PFSK-1 (cell line): Measurements from ENCODE around the gene FAM3C.

Experiments
- FOXP2 ChIP-seq: optimal IDR thresholded peaks from 2 replicates; pipeline ENCODE3; 2011; ENCODE audit warnings: borderline replicate concordance, control low read depth, inconsistent platforms; ENCODE audit not compliant: insufficient read depth; ENCODE audit errors: extremely low read length, extremely low read depth
- POLR2AphosphoS5 ChIP-seq: IDR thresholded peaks from 2 replicates; pipeline ENCODE4 v1.6.1; 2012; ENCODE audit warnings: low read depth, mild to moderate bottlenecking, control low read depth, low read length, moderate library complexity
- REST ChIP-seq, 2 experiments: IDR thresholded peaks; 2 replicates each; pipeline versions ENCODE4 v1.6.1 to v1.8.0; 2011 to 2012; ENCODE audit warnings: low read depth in 2 of 2, low read length in 2 of 2, control low read depth in 1 of 2, inconsistent platforms in 1 of 2, mild to moderate bottlenecking in 1 of 2, moderate library complexity in 1 of 2; ENCODE audit not compliant: insufficient read depth in 1 of 2
- SIN3A ChIP-seq: IDR thresholded peaks from 2 replicates; pipeline ENCODE4 v1.6.1; 2012; ENCODE audit warnings: mild to moderate bottlenecking, low read length, moderate library complexity, borderline replicate concordance; ENCODE audit not compliant: insufficient read depth
- TAF1 ChIP-seq: IDR thresholded peaks from 2 replicates; pipeline ENCODE4 v1.6.1; 2012; ENCODE audit warnings: low read length, control low read depth, borderline replicate concordance; ENCODE audit not compliant: insufficient read depth

The FAM3C gene

GRCh38 chr7:121402701-121403100 lies 6.6 kb upstream of the FAM3C start:
- no peak for TF ChIP-seq TAF1
- no peak for TF ChIP-seq SIN3A
- TF ChIP-seq FOXP2: no peak
- no peak for TF ChIP-seq POLR2AphosphoS5
- TF ChIP-seq REST (IDR thresholded peaks at IDR 0.05; ENCODE audit: insufficient read depth in 1 of 2, low read depth in 2 of 2, low read length in 2 of 2): no peak

- TF ChIP-seq REST (IDR thresholded peaks at IDR 0.05; ENCODE audit: insufficient read depth in 1 of 2, low read depth in 2 of 2, low read length in 2 of 2) (no peak), POLR2AphosphoS5 (no peak), SIN3A (no peak), TAF1 (no peak), FOXP2 (no peak)
Measured at GRCh38 chr7:121401896-121402295, 5.8 kb upstream of the FAM3C start.

- no peak for TF ChIP-seq POLR2AphosphoS5
- TF ChIP-seq TAF1: no peak
- no peak for TF ChIP-seq SIN3A
- no peak for TF ChIP-seq FOXP2
- no peak for TF ChIP-seq REST (IDR thresholded peaks at IDR 0.05; ENCODE audit: insufficient read depth in 1 of 2, low read depth in 2 of 2, low read length in 2 of 2)
Measured at GRCh38 chr7:121398246-121398645, 2.1 kb upstream of the FAM3C start.

GRCh38 chr7:121397822-121398221 lies 1.7 kb upstream of the FAM3C start:
- TF ChIP-seq SIN3A (no peak), REST (IDR thresholded peaks at IDR 0.05; ENCODE audit: insufficient read depth in 1 of 2, low read depth in 2 of 2, low read length in 2 of 2) (no peak), FOXP2 (no peak), POLR2AphosphoS5 (no peak), TAF1 (no peak)

- TF ChIP-seq POLR2AphosphoS5 (no peak), SIN3A (no peak), REST (IDR thresholded peaks at IDR 0.05; ENCODE audit: insufficient read depth in 1 of 2, low read depth in 2 of 2, low read length in 2 of 2) (no peak), FOXP2 (no peak), TAF1 (no peak)
Measured at GRCh38 chr7:121397361-121397760, 1.3 kb upstream of the FAM3C start.
